Gastrocnemius medialis (tissue), 4 donors: ENCODE measurements around the gene NFASC. TPM values are rescaled to one million over a fixed set of nuclear protein-coding genes. Genes with fewer than 3 reads are reported as not detected.

Experiments used
- ATAC-seq, 2 donors: fragments of 150-250 bp; one replicate each; pipeline ENCODE4 v1.9.1; 2016
- DNase-seq, 2 donors: peaks; one replicate each; pipeline ENCODE4 v3.0.0-alpha.2; 2019
- H3K27ac ChIP-seq, 4 donors: fragments of 200-600 bp; sonication (generic); 1 replicate in 1 of 4; 2 replicates in 3 of 4; pipeline ENCODE4 v1.5.1; 2016 to 2018; ENCODE audit warnings: mild to moderate bottlenecking in 2 of 4, moderate library complexity in 1 of 4
- H3K27me3 ChIP-seq, 3 donors: fragments of 200-600 bp; sonication (generic) in 2 of 3; 1 replicate in 1 of 3; 2 replicates in 2 of 3; pipeline versions ENCODE4 v1.5.1 to v1.6.0; 2016 to 2019; ENCODE audit warnings: mild to moderate bottlenecking in 1 of 3, moderate library complexity in 1 of 3
- H3K36me3 ChIP-seq, 2 donors: fragments of 200-600 bp; sonication (generic) in 1 of 2; one replicate each; pipeline ENCODE4 v1.5.1; 2017 to 2018
- H3K4me1 ChIP-seq, 2 donors: fragments of 200-600 bp; sonication (generic) in 1 of 2; one replicate each; pipeline ENCODE4 v1.5.1; 2016 to 2017; ENCODE audit warnings: mild to moderate bottlenecking in 2 of 2
- H3K4me3 ChIP-seq, 4 donors: fragments of 200-600 bp; sonication (generic) in 3 of 4; 1 replicate in 1 of 4; 2 replicates in 3 of 4; pipeline ENCODE4 v1.5.1; 2016 to 2019; ENCODE audit warnings: mild to moderate bottlenecking in 2 of 4
- H3K9me3 ChIP-seq, 3 donors: fragments of 200-600 bp; sonication (generic) in 2 of 3; 1 replicate in 1 of 3; 2 replicates in 2 of 3; pipeline ENCODE4 v1.5.1; 2016 to 2019
- POLR2A ChIP-seq, 2 donors: fragments of 450-650 bp; IDR thresholded peaks; one replicate each; pipeline ENCODE4 v1.6.1; 2017; ENCODE audit warnings: antibody characterized with exemption in 2 of 2, mild to moderate bottlenecking in 2 of 2, moderate library complexity in 2 of 2
- in situ Hi-C, 4 donors: fragments of 200-750 bp; cut with MboI; loops; one replicate each; pipeline versions ENCODE4 v1.15.0 to v1.8.0; 2017; ENCODE audit warnings: low sequenced_read_pairs in 4 of 4
- intact Hi-C: fragments of 100-400 bp; cut with DNase I; formaldehyde crosslinking; loops from one replicate; pipeline ENCODE4 v1.15.1; 2023; ENCODE audit warnings: low total_unique reads
- total RNA-seq, 4 donors: library from RNA; depleted of rRNA; stranded (reverse); fragments of >200 nt; gene quantifications; one replicate each; pipeline versions ENCODE4 v1.1.0 to v1.2.3, GENCODE V29; 2016
- TF ChIP-seq, protein P1 (sequence below), 5 experiments: fragments of 450-650 bp in 3 of 5; fragments of 200-600 bp in 2 of 5; sonication (generic) in 2 of 5; IDR thresholded peaks in 4 of 5; conservative IDR thresholded peaks in 1 of 5; 1 replicate in 4 of 5; 2 replicates in 1 of 5; pipeline ENCODE4 v1.5.1; 2016 to 2019; ENCODE audit warnings: antibody characterized with exemption in 5 of 5, mild to moderate bottlenecking in 3 of 5, moderate library complexity in 3 of 5

The NFASC gene
- total RNA-seq, 4 donors from 2014 or later = 0.75 to 4.7 (median 2.4) TPM

DNA sequence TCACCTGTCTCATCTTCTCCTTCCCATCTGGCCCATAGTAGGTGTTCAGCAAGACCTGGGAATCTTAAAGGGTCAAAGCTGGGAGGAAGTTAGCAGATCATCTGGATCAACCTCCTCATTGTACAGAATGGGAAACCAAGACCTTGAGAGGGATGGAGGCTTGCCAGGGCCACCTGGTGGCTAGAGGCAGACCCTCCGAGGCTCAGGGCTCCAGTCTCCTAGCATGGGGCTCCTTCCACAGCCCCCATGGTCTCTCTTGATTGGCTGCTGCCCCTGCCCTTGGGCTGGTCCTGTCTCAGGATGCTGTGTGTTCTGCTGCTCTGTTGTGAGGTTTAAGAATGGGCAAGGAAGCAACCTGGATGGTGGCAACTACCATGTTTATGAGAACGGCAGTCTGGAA is 103.7 kb downstream of the NFASC start:
- Histone ChIP-seq H3K27me3 (no peaks in the 10 kb centered on the region), H3K27ac (no peak overlapping the region), H3K36me3 (no peaks in the 10 kb centered on the region), H3K4me1 (no peaks in the 10 kb centered on the region), H3K4me3 (no peak overlapping the region), H3K9me3 (no peaks in the 10 kb centered on the region)
- in situ Hi-C loops (loop anchor here (5.0 to 10.0 kb wide), 5 partner anchors 90 to 283 kb away; no protein-coding TSS in a partner anchor), intact Hi-C loops (no loop called here)
- ATAC-seq (no peak), DNase-seq (no peak)
- TF ChIP-seq, protein P1, sequence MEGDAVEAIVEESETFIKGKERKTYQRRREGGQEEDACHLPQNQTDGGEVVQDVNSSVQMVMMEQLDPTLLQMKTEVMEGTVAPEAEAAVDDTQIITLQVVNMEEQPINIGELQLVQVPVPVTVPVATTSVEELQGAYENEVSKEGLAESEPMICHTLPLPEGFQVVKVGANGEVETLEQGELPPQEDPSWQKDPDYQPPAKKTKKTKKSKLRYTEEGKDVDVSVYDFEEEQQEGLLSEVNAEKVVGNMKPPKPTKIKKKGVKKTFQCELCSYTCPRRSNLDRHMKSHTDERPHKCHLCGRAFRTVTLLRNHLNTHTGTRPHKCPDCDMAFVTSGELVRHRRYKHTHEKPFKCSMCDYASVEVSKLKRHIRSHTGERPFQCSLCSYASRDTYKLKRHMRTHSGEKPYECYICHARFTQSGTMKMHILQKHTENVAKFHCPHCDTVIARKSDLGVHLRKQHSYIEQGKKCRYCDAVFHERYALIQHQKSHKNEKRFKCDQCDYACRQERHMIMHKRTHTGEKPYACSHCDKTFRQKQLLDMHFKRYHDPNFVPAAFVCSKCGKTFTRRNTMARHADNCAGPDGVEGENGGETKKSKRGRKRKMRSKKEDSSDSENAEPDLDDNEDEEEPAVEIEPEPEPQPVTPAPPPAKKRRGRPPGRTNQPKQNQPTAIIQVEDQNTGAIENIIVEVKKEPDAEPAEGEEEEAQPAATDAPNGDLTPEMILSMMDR (IDR thresholded peaks at IDR 0.05 in 4 of 5, conservative IDR thresholded peaks at IDR 0.05 in 1 of 5) = no peak
- no peak for TF ChIP-seq POLR2A (IDR thresholded peaks at IDR 0.05)

DNA sequence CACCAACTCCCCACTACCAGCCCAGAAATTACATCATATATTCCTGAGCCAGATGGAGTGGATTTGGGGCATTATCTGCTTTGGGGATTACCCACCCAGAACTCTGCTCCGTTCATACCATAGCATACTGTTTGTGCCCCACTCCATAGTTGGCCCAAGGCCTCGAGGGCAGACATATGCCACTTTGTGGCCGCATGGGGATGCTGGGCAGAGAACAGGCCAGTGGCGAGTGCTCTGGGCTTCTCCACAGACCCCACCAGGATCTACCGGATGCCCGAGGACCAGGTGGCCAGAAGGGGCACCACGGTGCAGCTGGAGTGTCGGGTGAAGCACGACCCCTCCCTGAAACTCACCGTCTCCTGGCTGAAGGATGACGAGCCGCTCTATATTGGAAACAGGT is 104.4 kb downstream of the NFASC start:
- in situ Hi-C loops = loop anchor here (5.0 to 25.0 kb wide), 6 partner anchors 87 to 287 kb away; no protein-coding TSS in a partner anchor
- H3K27ac ChIP-seq = no peak overlapping the region
- TF ChIP-seq POLR2A (IDR thresholded peaks at IDR 0.05) = no peak
- TF ChIP-seq, protein P1 (IDR thresholded peaks at IDR 0.05 in 4 of 5, conservative IDR thresholded peaks at IDR 0.05 in 1 of 5) = no peak
- no peaks in the 10 kb centered on the region for H3K36me3 ChIP-seq
- intact Hi-C loops = loop anchor here (5.0 kb wide), 1 partner anchor 87 kb away; no protein-coding TSS in a partner anchor
- ATAC-seq = no peak
- H3K4me3 ChIP-seq = no peak overlapping the region
- H3K9me3 ChIP-seq = no peaks in the 10 kb centered on the region
- DNase-seq = no peak
- no peaks in the 10 kb centered on the region for H3K27me3 ChIP-seq
- no peaks in the 10 kb centered on the region for H3K4me1 ChIP-seq

DNA sequence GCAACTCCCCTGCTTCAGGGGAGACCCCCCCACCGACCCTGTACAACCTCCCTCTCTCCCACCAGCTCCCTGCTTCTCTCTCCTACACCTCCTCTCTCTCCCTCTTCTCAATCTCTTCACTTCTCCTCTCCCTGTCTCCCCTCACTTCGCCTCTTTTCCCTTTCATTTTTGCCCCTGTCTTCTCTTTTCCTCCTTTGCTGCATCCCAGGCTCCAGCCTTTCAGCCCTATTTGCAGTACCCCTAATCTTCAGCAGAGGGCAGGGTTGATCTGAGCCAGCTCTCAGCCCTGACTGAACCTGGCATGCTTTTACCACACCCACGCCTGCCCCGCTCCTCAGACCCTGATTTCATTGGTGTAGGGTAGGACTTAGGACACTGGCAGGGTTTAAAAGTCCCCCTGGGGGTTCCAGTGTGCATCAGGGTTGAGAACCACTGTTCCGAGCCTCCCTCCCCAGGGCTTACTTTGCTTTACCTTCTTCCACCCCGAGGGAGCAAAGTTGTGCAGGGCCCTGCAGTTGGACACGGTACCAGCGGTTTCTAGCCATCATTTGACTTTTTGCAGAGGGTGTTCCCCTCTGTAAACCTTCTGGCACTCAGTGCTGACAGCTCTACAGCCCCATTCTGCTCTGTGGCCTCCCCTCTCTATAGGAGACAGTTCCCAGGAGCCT is 105.0 kb downstream of the NFASC start:
- DNase-seq = no peak
- TF ChIP-seq, protein P1 (IDR thresholded peaks at IDR 0.05 in 4 of 5, conservative IDR thresholded peaks at IDR 0.05 in 1 of 5) = peak; percentile 60 to 84 (median 72)
- no peak for TF ChIP-seq POLR2A (IDR thresholded peaks at IDR 0.05)
- Histone ChIP-seq H3K27ac (no peak overlapping the region), H3K4me1 (no peaks in the 10 kb centered on the region), H3K36me3 (no peaks in the 10 kb centered on the region), H3K27me3 (no peaks in the 10 kb centered on the region), H3K9me3 (no peaks in the 10 kb centered on the region), H3K4me3 (no peak overlapping the region)
- ATAC-seq = peak; percentile 69 to 86
- in situ Hi-C loops = loop anchor here (5.0 to 25.0 kb wide), 6 partner anchors 87 to 287 kb away; no protein-coding TSS in a partner anchor
- intact Hi-C loops = loop anchor here (5.0 kb wide), 1 partner anchor 87 kb away; no protein-coding TSS in a partner anchor

DNA sequence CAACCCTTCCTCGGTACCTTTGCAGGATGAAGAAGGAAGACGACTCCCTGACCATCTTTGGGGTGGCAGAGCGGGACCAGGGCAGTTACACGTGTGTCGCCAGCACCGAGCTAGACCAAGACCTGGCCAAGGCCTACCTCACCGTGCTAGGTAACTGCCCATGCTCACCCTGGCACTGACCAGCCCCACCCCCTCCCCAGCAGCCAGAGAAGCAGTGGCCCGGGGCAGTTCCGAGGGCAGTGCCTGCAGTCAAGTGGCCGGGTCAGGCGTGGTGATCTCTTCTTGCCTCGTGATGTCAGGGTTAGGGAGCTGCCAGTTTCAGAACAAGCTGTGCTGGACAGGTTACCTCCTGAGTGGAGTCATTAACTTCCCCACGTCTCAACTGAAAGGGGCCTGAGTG is 106.0 kb downstream of the NFASC start:
- in situ Hi-C loops (loop anchor here (5.0 to 25.0 kb wide), 6 partner anchors 86 to 286 kb away; no protein-coding TSS in a partner anchor), intact Hi-C loops (loop anchor here (5.0 kb wide), 1 partner anchor 86 kb away; no protein-coding TSS in a partner anchor)
- H3K36me3 ChIP-seq = no peaks in the 10 kb centered on the region
- H3K4me1 ChIP-seq = no peaks in the 10 kb centered on the region
- H3K4me3 ChIP-seq = no peak overlapping the region
- DNase-seq = no peak
- H3K27ac ChIP-seq = no peak overlapping the region
- H3K27me3 ChIP-seq = no peaks in the 10 kb centered on the region
- TF ChIP-seq POLR2A (IDR thresholded peaks at IDR 0.05) = no peak
- TF ChIP-seq, protein P1 (IDR thresholded peaks at IDR 0.05 in 4 of 5, conservative IDR thresholded peaks at IDR 0.05 in 1 of 5) = no peak
- H3K9me3 ChIP-seq = no peaks in the 10 kb centered on the region
- no peak for ATAC-seq
